Gastroesophageal sphincter (tissue), 4 donors: ENCODE data around the gene STAT4. TPM values are rescaled to one million over a fixed set of nuclear protein-coding genes. Genes with fewer than 3 reads are reported as not detected.

ENCODE experiments used
- ATAC-seq: fragments of 150-250 bp; one replicate; pipeline ENCODE4 v1.9.1; 2016; ENCODE audit warnings: mild to moderate bottlenecking, moderate library complexity
- H3K27ac ChIP-seq, 4 donors: fragments of 200-600 bp; sonication (generic) in 3 of 4; 1 replicate in 3 of 4; 2 replicates in 1 of 4; pipeline ENCODE4 v1.5.1; 2016 to 2019
- H3K27me3 ChIP-seq: fragments of 200-600 bp; sonication (generic); one replicate; pipeline ENCODE4 v1.5.1; 2019
- H3K36me3 ChIP-seq, 2 donors: fragments of 200-600 bp; sonication (generic); one replicate each; pipeline ENCODE4 v1.5.1; 2019; ENCODE audit warnings: control low read depth in 1 of 2
- H3K4me1 ChIP-seq, 3 donors: fragments of 200-600 bp; sonication (generic); 1 replicate in 2 of 3; 2 replicates in 1 of 3; pipeline ENCODE4 v1.5.1; 2016 to 2019; ENCODE audit warnings: control low read depth in 2 of 3
- H3K4me3 ChIP-seq, 2 donors: fragments of 200-600 bp; sonication (generic); one replicate each; pipeline ENCODE4 v1.5.1; 2019; ENCODE audit warnings: mild to moderate bottlenecking in 1 of 2, moderate library complexity in 1 of 2
- H3K9me3 ChIP-seq, 3 donors: fragments of 200-600 bp; sonication (generic); one replicate each; pipeline ENCODE4 v1.5.1; 2017 to 2019; ENCODE audit warnings: control low read depth in 2 of 3
- EP300 ChIP-seq: sonication (generic); formaldehyde crosslinking; IDR thresholded peaks from one replicate; pipeline ENCODE4 v1.6.1; 2017; ENCODE audit warnings: antibody characterized with exemption, mild to moderate bottlenecking
- POLR2A ChIP-seq, 2 donors: fragments of 450-650 bp; IDR thresholded peaks; one replicate each; pipeline ENCODE4 v1.6.1; 2017; ENCODE audit warnings: antibody characterized with exemption in 2 of 2, mild to moderate bottlenecking in 2 of 2, moderate library complexity in 1 of 2
- POLR2AphosphoS5 ChIP-seq: sonication (generic); formaldehyde crosslinking; IDR thresholded peaks from one replicate; pipeline ENCODE4 v1.6.1; 2017; ENCODE audit warnings: antibody characterized with exemption
- WGBS, 2 donors: methylation state at CpG; one replicate each; pipeline ENCODE4 v1.1.5; 2018; ENCODE audit warnings: low coverage in 1 of 2; 5-methylcytosine and 5-hydroxymethylcytosine counted together
- total RNA-seq, 4 donors: library from RNA; depleted of rRNA; stranded (reverse); fragments of >200 nt; gene quantifications; one replicate each; pipeline ENCODE4 v1.1.0, GENCODE V29; 2016
- TF ChIP-seq, protein P1 (sequence below), 4 experiments: fragments of 200-600 bp in 2 of 4; fragments of 450-650 bp in 2 of 4; sonication (generic) in 1 of 4; IDR thresholded peaks; one replicate each; pipeline ENCODE4 v1.5.1; 2017 to 2019; ENCODE audit warnings: antibody characterized with exemption in 4 of 4, mild to moderate bottlenecking in 2 of 4, moderate library complexity in 2 of 4

The STAT4 gene
- total RNA-seq, 4 donors from 2014 or later: 0.39 to 4.8 (median 1.9) TPM

DNA sequence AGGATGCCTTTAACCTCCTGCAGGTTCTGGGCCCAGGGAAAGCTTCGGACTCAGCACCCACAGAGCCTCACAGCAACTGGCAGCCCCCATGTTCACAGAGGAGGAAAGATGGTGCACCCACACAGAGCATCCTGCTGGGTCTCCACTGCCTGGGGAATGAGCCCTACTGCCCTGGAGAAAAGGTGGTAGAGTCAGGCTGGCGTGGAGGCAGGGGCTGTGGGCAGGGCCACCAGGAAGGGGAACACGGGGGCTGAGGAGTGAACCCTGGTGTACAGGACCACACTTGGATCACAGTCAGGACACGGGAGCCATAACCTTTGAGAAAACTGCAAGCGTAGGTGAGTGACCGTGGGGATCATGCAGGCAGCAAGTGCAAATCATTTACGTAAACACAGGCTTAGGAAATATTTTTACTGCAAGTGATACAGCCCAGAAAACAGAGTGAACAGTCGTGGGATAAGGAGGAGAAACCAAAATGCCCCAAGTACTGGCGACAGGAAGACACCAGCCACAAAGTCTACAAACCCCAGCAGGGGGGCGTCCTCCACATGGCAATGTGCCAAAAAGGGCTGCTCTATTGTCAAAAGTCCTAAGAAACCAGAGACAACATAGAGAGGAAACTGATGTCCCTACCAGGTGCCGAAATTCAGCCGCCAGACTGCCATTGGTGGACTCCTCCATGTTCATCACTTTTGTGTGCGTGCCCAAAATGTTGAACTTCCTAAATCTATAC is 164.4 kb downstream of the STAT4 start:
- peaks cover 4 to 100% of the 10 kb centered on the region in 2 donors for H3K36me3 ChIP-seq

DNA sequence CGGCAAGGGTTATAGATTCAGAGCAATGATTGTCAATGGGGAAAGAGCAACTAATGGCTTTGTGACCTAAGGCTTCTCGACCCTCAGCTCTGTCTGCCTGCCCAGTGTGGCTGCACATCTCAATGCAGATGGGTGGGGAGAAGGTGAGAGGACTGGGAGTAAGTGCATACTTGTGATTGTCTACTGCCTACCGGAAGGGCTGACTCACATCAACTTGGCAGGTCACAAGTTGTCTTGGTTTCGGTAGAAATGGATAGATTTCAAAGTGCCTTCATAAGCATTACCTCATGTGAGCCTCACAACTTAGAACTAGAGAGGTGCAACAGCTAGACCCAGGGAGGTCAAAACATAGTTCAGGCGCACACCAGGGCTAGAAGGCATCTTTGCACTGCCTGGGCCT is 166.2 kb downstream of the STAT4 start:
- Histone ChIP-seq H3K27me3 (no peaks in the 10 kb centered on the region), H3K36me3 (peaks cover 4 to 100% of the 10 kb centered on the region in 2 donors), H3K4me1 (no peaks in the 10 kb centered on the region), H3K4me3 (no peak overlapping the region), H3K9me3 (no peaks in the 10 kb centered on the region), H3K27ac (no peak overlapping the region)
- ATAC-seq: no peak
- TF ChIP-seq POLR2A (IDR thresholded peaks at IDR 0.05) (no peak), POLR2AphosphoS5 (no peak), EP300 (no peak)
- TF ChIP-seq, protein P1, sequence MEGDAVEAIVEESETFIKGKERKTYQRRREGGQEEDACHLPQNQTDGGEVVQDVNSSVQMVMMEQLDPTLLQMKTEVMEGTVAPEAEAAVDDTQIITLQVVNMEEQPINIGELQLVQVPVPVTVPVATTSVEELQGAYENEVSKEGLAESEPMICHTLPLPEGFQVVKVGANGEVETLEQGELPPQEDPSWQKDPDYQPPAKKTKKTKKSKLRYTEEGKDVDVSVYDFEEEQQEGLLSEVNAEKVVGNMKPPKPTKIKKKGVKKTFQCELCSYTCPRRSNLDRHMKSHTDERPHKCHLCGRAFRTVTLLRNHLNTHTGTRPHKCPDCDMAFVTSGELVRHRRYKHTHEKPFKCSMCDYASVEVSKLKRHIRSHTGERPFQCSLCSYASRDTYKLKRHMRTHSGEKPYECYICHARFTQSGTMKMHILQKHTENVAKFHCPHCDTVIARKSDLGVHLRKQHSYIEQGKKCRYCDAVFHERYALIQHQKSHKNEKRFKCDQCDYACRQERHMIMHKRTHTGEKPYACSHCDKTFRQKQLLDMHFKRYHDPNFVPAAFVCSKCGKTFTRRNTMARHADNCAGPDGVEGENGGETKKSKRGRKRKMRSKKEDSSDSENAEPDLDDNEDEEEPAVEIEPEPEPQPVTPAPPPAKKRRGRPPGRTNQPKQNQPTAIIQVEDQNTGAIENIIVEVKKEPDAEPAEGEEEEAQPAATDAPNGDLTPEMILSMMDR (IDR thresholded peaks at IDR 0.05): no peak
- WGBS, 2 donors: 69 to 78% methylated on average over 3 to 5 of the region's 5 CpGs

More for the DNA sequence above, 164.4 kb downstream of the STAT4 start:
- Histone ChIP-seq H3K27ac (no peak overlapping the region), H3K4me3 (no peak overlapping the region), H3K27me3 (no peaks in the 10 kb centered on the region), H3K4me1 (no peaks in the 10 kb centered on the region), H3K9me3 (no peaks in the 10 kb centered on the region)
- TF ChIP-seq POLR2A (IDR thresholded peaks at IDR 0.05) (no peak), POLR2AphosphoS5 (no peak), EP300 (no peak)
- TF ChIP-seq, protein P1 (IDR thresholded peaks at IDR 0.05): no peak
- 50 to 69% methylated on average over 2 to 9 of the region's 13 CpGs for WGBS, 2 donors
- ATAC-seq: no peak

DNA sequence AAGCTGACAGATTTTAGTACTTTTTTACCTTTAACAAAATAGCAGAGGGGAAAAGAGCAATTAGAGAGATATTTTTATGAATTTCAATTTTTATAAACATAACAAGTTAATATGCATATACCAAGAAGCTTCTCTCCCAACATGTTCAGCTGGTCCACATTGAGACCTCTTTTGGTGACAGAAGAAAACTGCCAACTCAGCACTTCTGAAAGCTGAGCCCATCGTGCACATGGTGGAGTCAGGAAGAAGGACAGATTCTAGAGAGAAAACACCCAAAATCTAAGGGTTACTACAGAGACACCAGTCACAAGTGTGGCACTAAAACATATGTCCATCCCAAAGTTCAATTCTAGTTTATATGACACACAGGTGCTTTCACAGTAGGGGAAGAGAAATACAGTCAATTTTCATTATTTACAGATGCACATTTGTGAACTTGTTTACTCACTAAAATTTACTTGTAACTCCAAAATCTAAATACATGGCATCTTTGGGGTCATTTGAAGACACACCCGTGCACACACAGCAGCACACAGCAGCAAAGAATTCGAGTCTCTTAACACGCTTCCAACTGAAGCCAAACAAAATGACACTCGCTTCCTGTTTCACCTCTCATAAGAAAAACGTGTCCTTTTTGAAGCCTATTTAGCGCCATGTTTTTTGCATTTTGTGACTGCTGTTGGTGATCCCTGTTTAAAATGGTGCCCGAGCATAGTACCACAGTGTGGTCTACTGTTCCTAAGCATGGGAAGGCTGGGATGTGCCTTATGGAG is 168.3 kb downstream of the STAT4 start:
- no peak for ATAC-seq
- Histone ChIP-seq H3K4me3 (no peak overlapping the region), H3K27ac (no peak overlapping the region), H3K9me3 (no peaks in the 10 kb centered on the region), H3K27me3 (no peaks in the 10 kb centered on the region), H3K36me3 (peaks cover 4 to 100% of the 10 kb centered on the region in 2 donors), H3K4me1 (no peaks in the 10 kb centered on the region)
- 86 to 92% methylated on average over 8 of the region's 8 CpGs for WGBS, 2 donors
- no peak for TF ChIP-seq EP300
- TF ChIP-seq POLR2A (IDR thresholded peaks at IDR 0.05): no peak
- TF ChIP-seq POLR2AphosphoS5: no peak
- TF ChIP-seq, protein P1 (IDR thresholded peaks at IDR 0.05): no peak

DNA sequence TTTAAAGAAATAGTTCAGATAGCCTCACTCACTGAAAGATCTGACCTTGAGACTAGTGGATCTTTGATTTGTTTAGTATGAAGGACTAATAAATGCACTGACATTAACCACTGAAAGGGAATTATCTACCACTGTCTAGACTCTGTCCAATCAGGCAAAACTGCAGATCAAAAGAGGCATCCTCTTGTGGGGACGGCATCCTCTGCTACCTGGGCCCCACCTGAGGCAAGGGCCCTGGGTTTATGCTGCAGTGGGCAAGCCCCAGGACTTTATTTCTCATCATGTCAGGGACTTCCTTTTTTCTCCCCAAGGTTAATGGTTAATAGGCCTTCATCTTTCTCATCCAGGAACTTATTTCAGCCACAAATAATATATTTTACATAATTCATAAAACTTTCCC is 169.1 kb downstream of the STAT4 start:
- ATAC-seq: no peak
- Histone ChIP-seq H3K4me1 (no peaks in the 10 kb centered on the region), H3K4me3 (no peak overlapping the region), H3K9me3 (no peaks in the 10 kb centered on the region), H3K27me3 (no peaks in the 10 kb centered on the region), H3K36me3 (peaks cover 4 to 100% of the 10 kb centered on the region in 2 donors), H3K27ac (no peak overlapping the region)
- whole genome bisulfite sequencing, 2 donors: 89 to 100% methylated on average over 1 of the region's 1 CpG
- TF ChIP-seq EP300 (no peak), POLR2A (IDR thresholded peaks at IDR 0.05) (no peak), POLR2AphosphoS5 (no peak)
- TF ChIP-seq, protein P1 (IDR thresholded peaks at IDR 0.05): no peak
